ENCODE results near the gene RAB11FIP4. TPM values are rescaled to one million over a fixed set of nuclear protein-coding genes. Genes with fewer than 3 reads are reported as not detected.

RAB11FIP4 gene
- total and polyA plus RNA-seq, 2 of the 8 experiments (the other 6 are each of a cell fraction or from before 2014, with no cell fraction given): 21.7 to 53.2 TPM

DNA sequence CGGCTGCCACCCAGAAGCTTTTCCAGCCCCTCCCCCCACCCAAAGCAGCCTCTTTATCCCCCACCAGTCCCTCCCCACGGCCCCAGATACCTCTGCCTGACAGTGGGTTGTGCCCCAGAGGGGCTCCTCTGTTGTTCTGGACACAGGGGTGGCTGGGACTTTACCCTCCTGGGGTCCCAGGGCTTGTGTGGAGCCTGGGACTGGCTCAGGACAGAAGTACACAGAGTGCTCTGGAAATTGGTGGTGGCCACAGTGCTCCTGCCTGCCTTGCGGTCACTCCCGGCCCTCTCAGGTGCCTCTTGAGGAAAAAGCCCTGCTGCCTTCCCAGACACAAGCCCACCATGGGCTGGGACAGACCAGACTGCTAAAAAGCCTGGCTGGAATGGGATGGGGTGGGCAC lies 68.2 kb downstream of the RAB11FIP4 start (continued):
- TF ChIP-seq, protein P1, sequence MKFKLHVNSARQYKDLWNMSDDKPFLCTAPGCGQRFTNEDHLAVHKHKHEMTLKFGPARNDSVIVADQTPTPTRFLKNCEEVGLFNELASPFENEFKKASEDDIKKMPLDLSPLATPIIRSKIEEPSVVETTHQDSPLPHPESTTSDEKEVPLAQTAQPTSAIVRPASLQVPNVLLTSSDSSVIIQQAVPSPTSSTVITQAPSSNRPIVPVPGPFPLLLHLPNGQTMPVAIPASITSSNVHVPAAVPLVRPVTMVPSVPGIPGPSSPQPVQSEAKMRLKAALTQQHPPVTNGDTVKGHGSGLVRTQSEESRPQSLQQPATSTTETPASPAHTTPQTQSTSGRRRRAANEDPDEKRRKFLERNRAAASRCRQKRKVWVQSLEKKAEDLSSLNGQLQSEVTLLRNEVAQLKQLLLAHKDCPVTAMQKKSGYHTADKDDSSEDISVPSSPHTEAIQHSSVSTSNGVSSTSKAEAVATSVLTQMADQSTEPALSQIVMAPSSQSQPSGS (IDR thresholded peaks at IDR 0.05; ENCODE audit: low read length): no peak
- TF ChIP-seq, protein P2, sequence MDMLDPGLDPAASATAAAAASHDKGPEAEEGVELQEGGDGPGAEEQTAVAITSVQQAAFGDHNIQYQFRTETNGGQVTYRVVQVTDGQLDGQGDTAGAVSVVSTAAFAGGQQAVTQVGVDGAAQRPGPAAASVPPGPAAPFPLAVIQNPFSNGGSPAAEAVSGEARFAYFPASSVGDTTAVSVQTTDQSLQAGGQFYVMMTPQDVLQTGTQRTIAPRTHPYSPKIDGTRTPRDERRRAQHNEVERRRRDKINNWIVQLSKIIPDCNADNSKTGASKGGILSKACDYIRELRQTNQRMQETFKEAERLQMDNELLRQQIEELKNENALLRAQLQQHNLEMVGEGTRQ (IDR thresholded peaks at IDR 0.05; ENCODE audit: low read length): no peak
- TF ChIP-seq RNF2 (IDR thresholded peaks at IDR 0.05; ENCODE audit: borderline replicate concordance, low read depth, low read length, missing control alignments, poor library complexity, severe bottlenecking) (no peak), CTBP2 (IDR thresholded peaks at IDR 0.05; ENCODE audit: borderline replicate concordance, insufficient read depth, insufficient read length, low read length) (no peak)
